SIG-M5 treated with dmso at 0.1 percent for 504 hours (cell line): ENCODE data around the gene STAB1.
A peak's percentile ranks its signal among the peaks of the same experiment; 100 is the strongest.

ENCODE experiments used
- DNase-seq: peaks from one replicate; lab custom pipeline; 2025; ENCODE audit not compliant: unreplicated experiment; lab: John Stamatoyannopoulos, UW

Gene STAB1, protein sequence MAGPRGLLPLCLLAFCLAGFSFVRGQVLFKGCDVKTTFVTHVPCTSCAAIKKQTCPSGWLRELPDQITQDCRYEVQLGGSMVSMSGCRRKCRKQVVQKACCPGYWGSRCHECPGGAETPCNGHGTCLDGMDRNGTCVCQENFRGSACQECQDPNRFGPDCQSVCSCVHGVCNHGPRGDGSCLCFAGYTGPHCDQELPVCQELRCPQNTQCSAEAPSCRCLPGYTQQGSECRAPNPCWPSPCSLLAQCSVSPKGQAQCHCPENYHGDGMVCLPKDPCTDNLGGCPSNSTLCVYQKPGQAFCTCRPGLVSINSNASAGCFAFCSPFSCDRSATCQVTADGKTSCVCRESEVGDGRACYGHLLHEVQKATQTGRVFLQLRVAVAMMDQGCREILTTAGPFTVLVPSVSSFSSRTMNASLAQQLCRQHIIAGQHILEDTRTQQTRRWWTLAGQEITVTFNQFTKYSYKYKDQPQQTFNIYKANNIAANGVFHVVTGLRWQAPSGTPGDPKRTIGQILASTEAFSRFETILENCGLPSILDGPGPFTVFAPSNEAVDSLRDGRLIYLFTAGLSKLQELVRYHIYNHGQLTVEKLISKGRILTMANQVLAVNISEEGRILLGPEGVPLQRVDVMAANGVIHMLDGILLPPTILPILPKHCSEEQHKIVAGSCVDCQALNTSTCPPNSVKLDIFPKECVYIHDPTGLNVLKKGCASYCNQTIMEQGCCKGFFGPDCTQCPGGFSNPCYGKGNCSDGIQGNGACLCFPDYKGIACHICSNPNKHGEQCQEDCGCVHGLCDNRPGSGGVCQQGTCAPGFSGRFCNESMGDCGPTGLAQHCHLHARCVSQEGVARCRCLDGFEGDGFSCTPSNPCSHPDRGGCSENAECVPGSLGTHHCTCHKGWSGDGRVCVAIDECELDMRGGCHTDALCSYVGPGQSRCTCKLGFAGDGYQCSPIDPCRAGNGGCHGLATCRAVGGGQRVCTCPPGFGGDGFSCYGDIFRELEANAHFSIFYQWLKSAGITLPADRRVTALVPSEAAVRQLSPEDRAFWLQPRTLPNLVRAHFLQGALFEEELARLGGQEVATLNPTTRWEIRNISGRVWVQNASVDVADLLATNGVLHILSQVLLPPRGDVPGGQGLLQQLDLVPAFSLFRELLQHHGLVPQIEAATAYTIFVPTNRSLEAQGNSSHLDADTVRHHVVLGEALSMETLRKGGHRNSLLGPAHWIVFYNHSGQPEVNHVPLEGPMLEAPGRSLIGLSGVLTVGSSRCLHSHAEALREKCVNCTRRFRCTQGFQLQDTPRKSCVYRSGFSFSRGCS (N-terminal part only)

DNA sequence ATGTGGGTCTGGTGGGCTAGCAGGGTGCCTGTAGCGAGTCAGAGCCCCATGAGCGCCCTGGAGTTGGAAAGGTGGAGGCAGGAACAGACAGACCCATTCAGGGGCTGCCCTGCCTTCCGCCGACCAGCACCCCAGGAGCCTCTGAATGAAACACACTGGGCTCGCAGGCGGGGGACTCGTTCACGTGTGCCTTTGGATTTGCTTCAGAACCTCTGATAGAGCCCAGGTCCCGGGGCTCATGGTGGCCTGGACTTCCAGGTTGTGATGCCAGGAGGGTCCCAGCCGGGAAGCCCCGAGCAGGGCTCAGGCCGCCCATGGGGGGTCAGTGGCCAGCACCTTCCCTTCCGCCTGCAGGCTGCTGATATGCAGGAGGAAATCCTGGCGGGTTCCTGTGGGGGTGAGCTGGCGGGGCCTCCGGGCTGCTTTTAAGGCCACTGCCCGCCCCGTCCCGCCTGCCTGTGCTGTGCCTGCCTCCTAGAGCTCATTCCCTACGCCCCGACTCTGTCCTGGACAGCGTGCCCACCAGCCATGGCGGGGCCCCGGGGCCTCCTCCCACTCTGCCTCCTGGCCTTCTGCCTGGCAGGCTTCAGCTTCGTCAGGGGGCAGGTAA, at the start of gene STAB1:
Gene STAB1 (plus strand): TSS at position 453 of the 610 bp plus-strand sequence. CDS start 76 bp downstream, at position 529.
- DNase-seq, result no peak

DNA sequence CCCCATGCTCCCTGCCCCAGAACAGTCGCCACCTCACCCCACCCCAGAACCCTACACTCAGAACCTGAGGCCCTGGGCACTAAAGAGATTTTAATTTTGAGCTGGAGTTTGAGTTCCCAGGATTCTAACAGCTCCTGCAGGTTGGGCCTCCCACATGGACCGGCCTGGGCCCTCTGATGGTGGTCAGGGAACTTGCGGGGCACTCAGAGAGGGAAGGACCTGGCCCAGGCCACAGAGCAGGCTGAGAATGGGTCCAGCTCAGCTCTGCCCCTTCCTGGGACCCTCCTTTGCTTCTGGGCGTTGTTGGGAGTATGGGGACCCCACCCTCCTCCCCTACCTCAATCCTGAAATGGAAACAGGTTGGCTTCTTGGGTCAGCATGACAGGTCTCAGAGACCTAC, 49.1 kb upstream of the STAB1 start:
- DNase-seq, result no peak

DNA sequence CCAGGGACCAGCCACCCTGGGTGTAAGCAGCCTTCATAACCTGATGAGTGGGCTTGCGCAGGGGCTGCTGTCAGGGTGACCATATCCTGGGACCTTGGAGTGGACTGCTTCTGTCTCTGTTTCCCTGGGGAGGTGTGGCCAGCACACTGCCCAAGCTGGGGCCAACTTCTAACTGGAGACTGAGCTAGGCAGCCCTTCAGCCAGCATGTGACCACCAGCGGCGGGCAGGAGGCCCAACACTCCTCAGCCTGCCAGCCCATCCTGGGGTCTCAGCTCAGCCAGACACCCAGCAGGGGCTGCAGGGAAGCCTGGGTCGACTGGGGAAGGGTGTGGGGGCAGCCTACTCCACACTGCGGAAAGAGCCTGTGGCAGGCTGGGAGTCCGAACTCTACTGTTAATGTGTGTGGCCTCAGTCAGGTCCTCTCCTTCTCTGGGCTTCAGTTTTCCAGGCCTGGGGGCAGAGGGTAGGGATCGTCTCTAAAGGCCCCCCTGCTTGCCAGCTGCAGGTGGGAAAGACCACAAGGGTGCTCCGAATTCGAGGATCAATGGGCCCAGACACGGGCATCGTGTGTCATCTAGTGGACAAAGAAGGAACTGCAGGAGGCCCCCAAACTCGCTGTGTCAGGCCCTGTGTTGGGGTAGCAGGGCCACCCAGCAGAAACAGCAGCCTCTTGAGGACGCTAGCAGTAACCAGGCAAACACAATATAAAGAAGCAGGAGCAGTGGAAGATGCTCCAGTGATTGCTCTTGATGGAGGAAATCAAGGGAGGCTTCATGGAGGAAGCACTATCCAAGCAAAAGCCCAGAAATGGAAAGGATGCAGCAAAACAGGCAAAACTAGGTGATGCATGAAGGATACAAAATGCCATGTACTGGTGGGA, 48.3 kb upstream of the STAB1 start:
- DNase-seq, result peak; percentile 76

DNA sequence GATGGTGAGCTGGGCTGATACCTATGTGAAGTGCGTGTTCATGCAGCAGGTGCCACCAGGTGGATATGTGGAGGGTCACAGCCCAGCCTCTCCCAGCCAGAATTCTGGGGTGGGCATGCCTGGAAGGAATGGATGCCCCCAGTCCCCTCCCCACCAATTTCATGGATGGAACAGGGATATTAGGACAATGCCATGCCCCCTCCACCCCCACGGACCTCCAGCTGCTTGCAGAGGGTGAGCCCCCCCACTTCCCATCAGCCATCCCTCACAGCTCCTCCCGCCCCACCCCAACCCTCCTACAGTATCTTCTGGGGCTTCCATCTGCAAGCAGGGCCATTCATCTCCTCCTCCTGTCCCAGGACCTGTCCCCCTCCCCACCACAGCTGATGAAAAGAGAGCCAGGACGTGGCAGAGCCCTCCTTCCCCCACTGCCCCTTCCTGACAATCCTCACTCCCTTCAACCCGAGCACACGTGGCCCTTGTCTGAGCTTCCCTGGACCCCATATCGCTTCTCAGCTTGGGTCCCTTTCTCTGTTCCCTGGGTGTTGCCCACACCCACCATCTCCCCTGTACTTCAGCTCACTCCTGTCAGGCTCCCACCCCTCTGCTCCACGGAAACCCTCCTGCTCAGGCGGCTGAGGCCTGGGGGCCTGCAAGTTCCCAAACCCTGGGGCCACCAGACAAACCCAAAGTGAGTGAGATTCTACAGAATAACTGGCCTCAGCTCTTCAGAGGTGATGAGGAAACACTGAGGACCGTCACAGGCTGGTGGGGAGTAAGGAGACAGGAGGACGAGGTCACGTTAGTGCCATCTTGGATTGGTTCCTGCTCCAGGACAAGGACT, 47.4 kb upstream of the STAB1 start:
- no peak for DNase-seq

DNA sequence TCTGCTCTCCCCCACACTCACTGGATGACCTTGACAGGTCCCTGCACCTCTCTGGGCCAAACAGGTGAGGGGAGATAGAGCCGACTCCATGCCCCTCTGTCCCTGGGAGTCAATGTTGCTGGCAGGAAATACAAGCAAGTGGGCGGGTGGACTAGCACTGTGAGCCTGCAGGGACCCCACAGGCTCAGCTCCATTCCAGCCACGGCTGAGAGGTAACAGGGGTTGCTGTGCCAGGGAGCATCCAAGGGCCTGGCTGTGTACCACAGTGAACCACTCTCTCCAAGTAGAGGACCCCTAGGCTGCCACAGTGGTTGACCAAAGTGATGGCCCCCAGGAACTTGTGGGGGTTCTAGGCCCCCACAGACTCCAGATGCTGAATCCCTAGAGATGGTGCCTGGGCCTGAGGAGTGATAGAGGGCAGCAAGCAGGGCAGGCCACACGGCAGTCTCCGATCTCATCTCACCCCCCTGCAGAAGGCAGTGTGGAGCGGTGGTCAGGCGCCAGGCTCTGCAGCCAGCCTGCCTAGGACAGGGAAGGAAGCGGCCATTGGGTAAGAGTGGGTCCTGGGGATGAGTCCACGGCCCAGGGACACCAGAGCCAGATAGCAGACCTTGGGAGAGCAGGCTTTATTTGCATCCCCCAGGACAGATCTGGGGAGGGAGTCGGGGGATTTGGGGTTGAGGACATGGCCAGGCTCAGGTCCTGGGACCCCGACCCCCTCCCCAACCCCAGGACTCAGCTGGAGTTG, 44.5 kb upstream of the STAB1 start:
- DNase-seq, result no peak

DNA sequence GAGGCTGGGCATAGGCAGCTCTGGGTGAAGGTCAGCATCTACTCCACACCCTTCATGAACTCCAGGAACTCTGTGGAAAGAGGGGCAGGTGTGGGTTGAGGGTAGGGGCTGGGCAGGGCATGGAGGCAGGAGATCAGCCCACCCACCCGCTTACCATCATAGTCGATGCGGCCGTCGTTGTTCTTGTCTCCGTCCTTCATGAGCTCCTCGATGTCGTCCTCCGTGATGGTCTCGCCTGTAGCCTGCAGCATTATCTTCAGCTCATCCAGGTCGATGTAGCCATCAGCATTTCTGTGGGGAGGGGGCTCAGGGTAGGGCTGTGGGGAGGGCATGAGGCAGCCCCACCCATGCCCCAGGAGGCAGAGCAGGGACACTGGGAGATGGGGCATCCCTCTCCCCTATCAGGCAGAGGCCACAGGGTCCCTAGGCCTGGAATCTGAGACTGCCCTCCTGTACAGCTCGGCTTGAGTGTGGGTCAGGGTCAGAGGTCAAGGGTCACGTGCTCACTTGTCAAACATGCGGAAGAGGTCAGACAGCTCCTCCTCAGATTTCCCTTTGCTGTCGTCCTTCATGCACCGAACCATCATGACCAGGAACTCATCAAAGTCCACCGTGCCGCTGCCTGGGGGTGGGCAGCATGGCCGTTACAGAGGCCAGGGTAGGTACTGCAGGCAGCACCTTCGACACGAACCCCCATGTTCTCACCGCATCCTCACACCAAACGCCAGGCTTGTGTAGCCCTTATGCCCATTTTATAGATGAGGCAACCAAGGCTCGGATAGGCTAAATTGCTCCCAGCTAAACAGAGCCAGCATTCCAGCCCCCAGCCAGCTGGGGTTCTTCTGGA, 43.7 kb upstream of the STAB1 start:
- no peak for DNase-seq

DNA sequence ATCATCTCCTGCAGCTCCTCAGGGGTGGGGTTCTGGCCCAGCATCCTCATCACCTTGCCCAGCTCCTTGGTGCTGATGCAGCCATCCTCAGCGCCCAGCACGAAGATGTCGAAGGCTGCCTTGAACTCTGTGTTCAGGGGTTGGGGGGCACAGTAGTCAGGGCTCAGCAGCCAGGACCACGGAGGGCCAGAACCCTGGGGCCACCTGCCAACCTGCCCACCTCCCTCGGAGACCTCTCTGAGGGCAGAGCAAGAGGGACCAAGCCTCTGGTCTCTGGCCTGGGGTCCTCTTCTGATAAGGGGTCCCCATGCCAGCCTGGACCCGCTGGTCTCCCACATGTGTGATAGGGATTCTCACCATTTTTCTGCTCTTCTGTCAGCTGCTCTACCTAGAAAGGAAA, 43.0 kb upstream of the STAB1 start:
- DNase-seq, result no peak

DNA sequence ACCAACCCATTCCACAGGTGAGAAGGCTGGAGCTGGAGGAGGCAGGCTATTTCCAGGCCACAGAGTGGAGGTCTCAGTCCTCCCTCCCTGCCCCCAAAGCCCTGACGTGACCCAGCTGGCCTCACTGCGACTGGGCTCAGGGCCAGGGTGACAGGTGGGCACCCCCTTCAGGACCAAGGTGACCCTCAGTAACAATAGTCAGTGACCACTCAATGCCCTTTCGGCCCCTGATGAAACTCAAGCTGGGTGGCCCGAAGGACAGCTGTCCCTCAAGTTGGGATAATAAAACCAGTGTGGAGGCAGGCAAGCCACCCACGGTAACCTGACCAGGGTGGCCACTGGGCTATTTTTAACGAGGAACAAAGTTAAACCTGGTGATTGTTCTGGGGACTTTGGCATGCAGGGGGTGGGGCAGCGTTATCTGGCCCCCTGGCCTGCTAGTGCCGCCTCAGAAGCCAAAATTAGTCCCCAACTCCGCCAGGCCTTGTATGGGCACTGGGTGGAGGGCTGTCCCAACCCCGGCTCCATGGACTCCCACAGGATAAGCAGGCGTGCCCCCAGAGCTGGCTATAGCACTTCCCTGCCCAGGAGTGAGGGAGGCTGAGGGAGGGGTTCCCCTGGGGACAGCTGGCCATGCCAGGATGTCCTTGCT, 42.4 kb upstream of the STAB1 start:
- DNase-seq, result no peak

DNA sequence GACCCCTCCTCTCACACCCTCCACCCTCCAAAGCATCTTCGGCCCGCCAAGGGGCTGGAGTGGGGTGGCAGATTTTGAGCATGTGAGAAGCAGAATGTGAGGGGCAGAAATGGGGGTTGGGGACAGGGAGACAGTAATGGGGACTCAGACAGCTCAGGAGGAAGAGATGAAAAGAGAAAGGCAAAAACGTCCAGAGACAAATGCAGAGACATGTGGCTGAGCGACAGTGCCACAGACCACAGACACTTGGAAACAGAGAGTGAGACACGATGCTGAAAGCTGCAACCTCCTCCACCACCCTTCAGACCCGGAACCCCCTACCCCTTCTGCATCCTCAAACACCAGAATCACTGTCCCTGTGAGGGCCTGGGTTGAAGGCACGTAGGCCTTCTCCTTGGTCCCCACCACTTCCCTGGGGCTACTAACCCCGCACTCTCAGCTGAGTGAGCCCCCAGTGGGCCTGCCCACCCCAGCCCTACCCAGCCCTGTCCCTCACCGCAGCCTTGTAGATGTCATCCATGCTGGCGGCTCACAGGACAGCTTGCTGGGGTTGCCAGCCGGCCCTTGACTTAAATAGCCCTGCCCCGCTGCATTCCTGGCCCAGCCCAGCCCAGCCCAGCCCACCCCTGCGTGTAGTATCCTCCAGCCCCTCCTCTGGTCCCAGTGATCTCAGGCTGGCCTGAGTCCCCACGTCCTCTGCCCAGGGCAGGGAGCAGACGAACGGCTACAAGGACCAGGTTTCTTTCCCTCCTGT, 41.5 kb upstream of the STAB1 start, which contains the start of gene TNNC1:
Gene TNNC1 (minus strand): TSS at position 546 of the 754 bp plus-strand sequence. CDS start 26 bp downstream, at position 520.
- no peak for DNase-seq

DNA sequence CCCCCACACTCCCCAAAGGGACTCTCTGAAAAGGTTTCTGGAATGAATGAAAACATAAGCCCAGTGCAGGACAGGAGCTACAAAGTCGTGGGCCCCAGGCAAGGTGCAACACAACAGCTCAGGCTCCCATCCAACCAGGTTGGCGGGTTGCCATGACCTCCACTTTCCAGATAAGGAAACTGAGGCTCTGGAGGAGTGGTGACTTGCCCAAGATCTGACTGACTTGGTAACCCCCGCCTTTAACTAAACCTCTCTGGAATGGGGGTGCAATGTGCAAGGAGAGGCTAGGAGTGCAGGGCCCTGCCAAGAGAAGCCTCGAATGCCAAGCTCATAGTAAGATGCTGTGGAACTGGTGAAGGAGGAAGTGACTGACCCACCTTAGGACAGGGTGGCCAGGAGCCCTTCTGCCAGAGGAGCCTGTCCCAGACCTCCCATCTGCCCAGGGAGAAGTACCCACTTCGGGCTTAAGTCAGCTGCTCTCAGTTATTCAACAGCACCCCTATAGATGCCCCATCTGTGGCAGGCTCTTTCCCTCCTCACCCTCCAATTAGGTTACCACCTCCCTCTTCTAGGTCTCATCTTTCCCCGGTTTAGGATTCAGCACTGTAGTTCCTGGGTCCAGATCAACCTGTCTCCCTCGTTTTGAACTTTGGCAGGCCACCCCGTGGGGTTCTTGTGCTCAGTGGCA, 40.7 kb upstream of the STAB1 start:
- DNase-seq, result no peak

DNA sequence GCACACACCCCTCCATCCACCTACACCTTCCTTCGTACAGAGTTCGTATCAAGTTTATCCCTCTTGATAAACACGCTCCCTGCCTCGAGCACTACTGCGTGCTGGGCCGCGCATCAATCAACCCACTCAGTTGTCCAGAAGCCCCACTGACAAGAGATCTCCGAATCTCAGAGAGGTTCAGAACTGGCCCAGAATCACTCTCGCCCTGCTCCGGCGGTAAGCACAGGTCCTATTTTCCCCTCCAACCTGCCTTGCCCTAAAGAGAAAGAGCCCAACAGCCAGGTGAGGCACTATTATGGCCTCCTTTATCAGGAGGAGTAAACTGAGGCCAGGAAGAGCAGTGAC, 40.2 kb upstream of the STAB1 start:
- DNase-seq, result no peak

DNA sequence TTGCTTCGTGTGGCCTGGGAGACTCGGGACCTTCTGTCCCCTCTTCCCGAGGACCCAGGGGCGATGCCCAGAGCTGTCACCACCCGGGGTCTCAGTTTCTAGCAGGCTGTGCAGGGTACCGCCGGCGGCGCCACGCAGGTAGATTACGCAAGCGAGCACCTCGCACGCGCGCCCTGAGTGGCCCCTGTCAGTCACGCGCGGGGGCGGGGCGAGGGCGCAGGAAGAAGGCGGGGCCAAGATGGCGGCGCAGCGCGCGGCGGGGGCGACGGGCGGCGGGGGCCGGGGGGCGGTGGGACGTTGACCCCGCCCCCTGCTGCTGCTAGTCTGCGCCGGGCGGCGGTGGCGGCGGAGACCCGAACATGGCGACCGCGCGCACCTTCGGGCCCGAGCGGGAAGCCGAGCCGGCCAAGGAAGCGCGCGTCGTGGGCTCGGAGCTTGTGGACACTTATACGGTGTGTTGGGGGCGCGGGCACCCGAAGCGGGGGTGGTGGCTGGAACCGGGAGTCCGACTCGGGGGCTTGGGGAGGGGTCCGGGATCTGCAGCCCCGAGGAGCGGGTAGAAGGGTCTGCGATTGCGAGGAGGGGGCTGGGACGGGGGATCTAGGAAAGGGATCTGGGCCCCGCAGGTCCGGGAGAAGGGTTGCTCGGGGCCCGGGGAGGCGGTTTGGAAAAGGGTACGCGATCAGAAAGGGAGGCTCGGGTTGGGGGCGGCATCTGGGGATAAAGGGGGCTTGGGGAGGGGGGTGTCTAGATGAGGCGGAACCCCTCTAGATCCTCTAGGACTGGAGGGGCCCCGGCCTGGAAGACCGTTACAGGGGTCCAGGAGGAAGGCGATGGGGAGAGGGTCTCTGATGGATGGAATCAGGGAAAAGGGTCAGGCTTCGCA, 39.6 kb upstream of the STAB1 start, which contains the start of gene NISCH:
Gene NISCH (plus strand): TSS at position 322 of the 886 bp plus-strand sequence. CDS start 38 bp downstream, at position 360.
- peak; percentile 72 for DNase-seq

DNA sequence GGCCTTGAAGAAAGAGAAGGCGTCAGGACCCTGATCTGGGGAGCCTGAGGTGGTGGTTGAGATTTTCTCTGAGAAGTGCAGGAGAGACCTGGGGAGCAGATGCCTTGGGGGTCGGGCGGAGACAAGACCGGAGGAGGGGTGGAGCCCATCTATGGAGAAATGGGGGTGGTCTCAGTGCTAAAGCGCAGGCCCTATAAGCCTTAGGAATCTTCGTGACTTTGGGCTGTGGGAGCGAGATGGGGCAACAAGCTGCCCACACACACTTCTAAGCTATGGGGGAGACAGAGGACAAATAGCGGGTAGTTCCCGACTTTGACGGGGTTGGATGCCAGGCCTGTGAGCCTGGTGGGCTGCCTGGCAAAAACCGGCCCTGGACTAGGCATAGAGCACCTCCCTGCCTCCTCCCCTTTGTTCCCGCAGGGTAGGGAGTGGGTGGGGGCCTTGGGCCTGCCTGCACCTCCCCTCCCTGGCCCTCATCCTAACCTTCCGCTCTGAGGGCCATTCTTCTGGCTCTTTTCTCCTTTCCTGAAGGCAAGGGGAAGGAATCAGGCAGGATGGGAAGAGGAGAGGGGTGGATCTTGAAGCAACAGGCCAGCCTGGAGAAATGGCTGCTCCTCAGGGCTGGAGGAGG, 38.9 kb upstream of the STAB1 start:
- no peak for DNase-seq

DNA sequence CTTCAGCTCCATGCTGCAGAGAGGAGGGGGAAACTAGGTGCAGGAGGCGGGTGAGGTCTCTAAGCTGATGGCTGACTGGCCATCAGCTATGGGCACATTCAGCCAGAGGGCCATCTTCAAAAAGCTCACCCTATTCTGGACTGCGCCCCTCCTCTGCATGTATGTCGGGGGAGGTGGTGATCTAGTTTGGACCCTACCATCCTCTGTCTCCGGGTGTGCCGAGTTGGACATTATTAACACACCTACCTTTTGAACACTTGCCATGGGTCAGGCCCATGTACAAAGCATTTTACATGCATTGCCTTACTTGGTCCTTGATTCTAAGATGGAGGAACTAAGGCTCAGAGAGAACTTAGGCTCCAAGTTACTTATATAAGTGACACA, 38.3 kb upstream of the STAB1 start:
- DNase-seq, result no peak
